Left cardiac atrium (tissue), 4 donors: ENCODE results near the gene CAB39. TPM values are rescaled to one million over a fixed set of nuclear protein-coding genes. Genes with fewer than 3 reads are reported as not detected.
"Not testable (repeated sequence)": the region's sequence is repeated elsewhere in the genome, so short reads cannot be mapped to it uniquely, and the experiment has no call there.

Experiments
- ATAC-seq, 2 donors: fragments of 200-7000 bp; cut with Tn5 transposase; one replicate each; pipeline ENCODE4 v1.9.1; 2020; ENCODE audit warnings: mild to moderate bottlenecking in 2 of 2, moderate library complexity in 2 of 2
- DNase-seq: peaks from one replicate; pipeline ENCODE4 v3.0.0-alpha.2; 2020
- intact Hi-C, 2 donors: fragments of 100-400 bp; cut with DNase I; formaldehyde crosslinking; loops; one replicate each; pipeline versions ENCODE4 v1.14.1 to v1.15.1; 2022 to 2023
- total RNA-seq, 2 donors: library from RNA; stranded (reverse); fragmentation: NEBNext Ultra II Directional; extraction: Animal tissue kit (Norgen Biotek cat#: 25700); gene quantifications; one replicate each; pipeline ENCODE4 v1.2.1, GENCODE V29; 2021
- donor health status: DM: no; HTN: yes; CAD: no.
- donor health status: DM: no; HTN: yes; CAD: no; lungs with severe emphysema.
- donor health status: DM: yes; HTN: yes; CAD: no.
- donor health status: Dilated cardiomyopathy.

Gene CAB39
- total RNA-seq, 2 donors from 2014 or later, result 85.5 to 87.8 TPM

GRCh38 chr2:230706053-230706521 lies 6.6 kb upstream of the CAB39 start:
- intact Hi-C loops, result no loop called here
- ATAC-seq, result no peak
- no peak for DNase-seq

- ATAC-seq (no peak), DNase-seq (no peak)
- intact Hi-C loops, result no loop called here
These were observed 5.7 kb upstream of the CAB39 start for GRCh38 chr2:230706966-230707365.

GRCh38 chr2:230708204-230708603 lies 4.4 kb upstream of the CAB39 start:
- ATAC-seq (no peak), DNase-seq (no peak)
- intact Hi-C loops, result no loop called here

- DNase-seq (no peak), ATAC-seq (no peak)
- intact Hi-C loops, result loop anchor here in 1 of 2 donors (5.0 kb wide), 1 partner anchor 86 kb away; no protein-coding TSS in a partner anchor
These were observed 1.4 kb upstream of the CAB39 start for GRCh38 chr2:230711224-230711623.

GRCh38 chr2:230713331-230714135 lies 891 bp downstream of the CAB39 start:
- peak; percentile 39 to 42 for ATAC-seq
- intact Hi-C loops, result loop anchor here in 1 of 2 donors (5.0 kb wide), 1 partner anchor 84 kb away; no protein-coding TSS in a partner anchor

GRCh38 chr2:230714136-230714480 lies 1.5 kb downstream of the CAB39 start:
- ATAC-seq (peak in 1 of 2 donors; percentile 43), DNase-seq (no peak)
- intact Hi-C loops, result loop anchor here in 1 of 2 donors (5.0 kb wide), 1 partner anchor 83 kb away; no protein-coding TSS in a partner anchor

More at GRCh38 chr2:230713331-230714135, 891 bp downstream of the CAB39 start:
- DNase-seq, result peak; percentile 62

GRCh38 chr2:230715201-230715600 lies 2.6 kb downstream of the CAB39 start:
- DNase-seq (no peak), ATAC-seq (no peak)
- intact Hi-C loops, result loop anchor here in 1 of 2 donors (5.0 kb wide), 1 partner anchor 82 kb away; no protein-coding TSS in a partner anchor

GRCh38 chr2:230716588-230716987 lies 3.9 kb downstream of the CAB39 start:
- DNase-seq (no peak), ATAC-seq (no peak)
- intact Hi-C loops, result loop anchor here in 1 of 2 donors (5.0 kb wide), 1 partner anchor 81 kb away; no protein-coding TSS in a partner anchor

- no peak for ATAC-seq
- intact Hi-C loops, result loop anchor here in 1 of 2 donors (5.0 kb wide), 1 partner anchor 80 kb away; no protein-coding TSS in a partner anchor
- no peak for DNase-seq
These were observed 5.0 kb downstream of the CAB39 start for GRCh38 chr2:230717600-230717999.

GRCh38 chr2:230719340-230719739 lies 6.7 kb downstream of the CAB39 start:
- DNase-seq, result no peak
- intact Hi-C loops, result loop anchor here in 1 of 2 donors (5.0 kb wide), 1 partner anchor 78 kb away; no protein-coding TSS in a partner anchor
- ATAC-seq, result no peak

GRCh38 chr2:230721712-230722111 lies 9.1 kb downstream of the CAB39 start:
- DNase-seq (no peak), ATAC-seq (peak in 1 of 2 donors; percentile 37)
- intact Hi-C loops, result no loop called here

GRCh38 chr2:230722207-230722885 lies 9.7 kb downstream of the CAB39 start:
- no peak for DNase-seq
- intact Hi-C loops, result no loop called here
- ATAC-seq, result no peak

- peak; percentile 18 to 19 for ATAC-seq
- DNase-seq, result no peak
- intact Hi-C loops, result no loop called here
These were observed 10.7 kb downstream of the CAB39 start for GRCh38 chr2:230723363-230723762.

GRCh38 chr2:230724957-230725356 lies 12.3 kb downstream of the CAB39 start:
- ATAC-seq, DNase-seq, intact Hi-C loops: not testable (repeated sequence)

- ATAC-seq, result no peak
- intact Hi-C loops, result no loop called here
- DNase-seq, result no peak
These were observed 18.9 kb downstream of the CAB39 start for GRCh38 chr2:230731512-230731911.

- no peak for DNase-seq
- no peak for ATAC-seq
- intact Hi-C loops, result no loop called here
These were observed 20.3 kb downstream of the CAB39 start for GRCh38 chr2:230732914-230733401.

- DNase-seq (no peak), ATAC-seq (no peak)
- intact Hi-C loops, result no loop called here
These were observed 21.9 kb downstream of the CAB39 start for GRCh38 chr2:230734247-230735175.

GRCh38 chr2:230735884-230736283 lies 23.2 kb downstream of the CAB39 start:
- no peak for ATAC-seq
- intact Hi-C loops, result no loop called here
- no peak for DNase-seq

- ATAC-seq (no peak), DNase-seq (no peak)
- intact Hi-C loops, result no loop called here
These were observed 24.7 kb downstream of the CAB39 start for GRCh38 chr2:230737300-230737699.
